ENCODE data around the gene TRMT2A.
A peak's percentile ranks its signal among the peaks of the same experiment; 100 is the strongest.

The TRMT2A gene

GRCh38 chr22:20085651-20086050 lies 31.4 kb downstream of the TRMT2A start:
- Histone ChIP-seq H3K4me3 (ENCODE audit: insufficient read depth, low read depth, low read length, poor library complexity, severe bottlenecking) (no peak overlapping the region), H3K27me3 (replicated peaks; ENCODE audit: control insufficient read depth, insufficient read depth, low read length, poor library complexity, severe bottlenecking) (no peaks in the 10 kb centered on the region), H3K4me1 (ENCODE audit: control insufficient read depth, insufficient read depth, low read length, poor library complexity, severe bottlenecking) (peaks cover 3% of the 10 kb centered on the region), H3K36me3 (ENCODE audit: control insufficient read depth, insufficient read depth, low read length) (peaks cover 48% of the 10 kb centered on the region), H3K9me3 (ENCODE audit: control insufficient read depth, low read length) (no peaks in the 10 kb centered on the region), H3K27ac (ENCODE audit: insufficient read depth, low read length, poor library complexity, severe bottlenecking) (no peak overlapping the region)
- no peak for DNase-seq

GRCh38 chr22:20084547-20085413 lies 32.2 kb downstream of the TRMT2A start:
- no peak overlapping the region for H3K27ac ChIP-seq (ENCODE audit: insufficient read depth, low read length, poor library complexity, severe bottlenecking)
- H3K27me3 ChIP-seq (replicated peaks; ENCODE audit: control insufficient read depth, insufficient read depth, low read length, poor library complexity, severe bottlenecking), result no peaks in the 10 kb centered on the region
- peaks cover 39% of the 10 kb centered on the region for H3K36me3 ChIP-seq (ENCODE audit: control insufficient read depth, insufficient read depth, low read length)
- no peak for DNase-seq
- no peaks in the 10 kb centered on the region for H3K9me3 ChIP-seq (ENCODE audit: control insufficient read depth, low read length)
- no peak overlapping the region for H3K4me3 ChIP-seq (ENCODE audit: insufficient read depth, low read depth, low read length, poor library complexity, severe bottlenecking)
- H3K4me1 ChIP-seq (ENCODE audit: control insufficient read depth, insufficient read depth, low read length, poor library complexity, severe bottlenecking), result peaks cover 3% of the 10 kb centered on the region

- Histone ChIP-seq H3K4me1 (ENCODE audit: control insufficient read depth, insufficient read depth, low read length, poor library complexity, severe bottlenecking) (peaks cover 3% of the 10 kb centered on the region), H3K27me3 (replicated peaks; ENCODE audit: control insufficient read depth, insufficient read depth, low read length, poor library complexity, severe bottlenecking) (no peaks in the 10 kb centered on the region), H3K27ac (ENCODE audit: insufficient read depth, low read length, poor library complexity, severe bottlenecking) (no peak overlapping the region), H3K9me3 (ENCODE audit: control insufficient read depth, low read length) (no peaks in the 10 kb centered on the region), H3K4me3 (ENCODE audit: insufficient read depth, low read depth, low read length, poor library complexity, severe bottlenecking) (no peak overlapping the region), H3K36me3 (ENCODE audit: control insufficient read depth, insufficient read depth, low read length) (peaks cover 32% of the 10 kb centered on the region)
- no peak for DNase-seq
These were observed 33.0 kb downstream of the TRMT2A start for GRCh38 chr22:20083891-20084546.

GRCh38 chr22:20083157-20083890 lies 33.7 kb downstream of the TRMT2A start:
- Histone ChIP-seq H3K4me3 (ENCODE audit: insufficient read depth, low read depth, low read length, poor library complexity, severe bottlenecking) (no peak overlapping the region), H3K4me1 (ENCODE audit: control insufficient read depth, insufficient read depth, low read length, poor library complexity, severe bottlenecking) (peaks cover 3% of the 10 kb centered on the region), H3K36me3 (ENCODE audit: control insufficient read depth, insufficient read depth, low read length) (peaks cover 26% of the 10 kb centered on the region), H3K27me3 (replicated peaks; ENCODE audit: control insufficient read depth, insufficient read depth, low read length, poor library complexity, severe bottlenecking) (no peaks in the 10 kb centered on the region), H3K9me3 (ENCODE audit: control insufficient read depth, low read length) (no peaks in the 10 kb centered on the region), H3K27ac (ENCODE audit: insufficient read depth, low read length, poor library complexity, severe bottlenecking) (no peak overlapping the region)
- DNase-seq, result no peak

- Histone ChIP-seq H3K27me3 (replicated peaks; ENCODE audit: control insufficient read depth, insufficient read depth, low read length, poor library complexity, severe bottlenecking) (no peaks in the 10 kb centered on the region), H3K4me1 (ENCODE audit: control insufficient read depth, insufficient read depth, low read length, poor library complexity, severe bottlenecking) (peaks cover 3% of the 10 kb centered on the region), H3K9me3 (ENCODE audit: control insufficient read depth, low read length) (no peaks in the 10 kb centered on the region), H3K27ac (ENCODE audit: insufficient read depth, low read length, poor library complexity, severe bottlenecking) (peak overlapping the region; percentile 85), H3K4me3 (ENCODE audit: insufficient read depth, low read depth, low read length, poor library complexity, severe bottlenecking) (peak overlapping the region; percentile 82), H3K36me3 (ENCODE audit: control insufficient read depth, insufficient read depth, low read length) (peaks cover 4% of the 10 kb centered on the region)
- no peak for DNase-seq
These were observed 36.0 kb downstream of the TRMT2A start for GRCh38 chr22:20080776-20081654.

- Histone ChIP-seq H3K4me3 (ENCODE audit: insufficient read depth, low read depth, low read length, poor library complexity, severe bottlenecking) (peak overlapping the region; percentile 82), H3K9me3 (ENCODE audit: control insufficient read depth, low read length) (no peaks in the 10 kb centered on the region), H3K27ac (ENCODE audit: insufficient read depth, low read length, poor library complexity, severe bottlenecking) (peak overlapping the region; percentile 85), H3K4me1 (ENCODE audit: control insufficient read depth, insufficient read depth, low read length, poor library complexity, severe bottlenecking) (peaks cover 3% of the 10 kb centered on the region), H3K27me3 (replicated peaks; ENCODE audit: control insufficient read depth, insufficient read depth, low read length, poor library complexity, severe bottlenecking) (no peaks in the 10 kb centered on the region), H3K36me3 (ENCODE audit: control insufficient read depth, insufficient read depth, low read length) (no peaks in the 10 kb centered on the region)
- DNase-seq, result peak; percentile 49 to 73 (median 63)
These were observed 36.6 kb downstream of the TRMT2A start for GRCh38 chr22:20080445-20080775.

- H3K27ac ChIP-seq (ENCODE audit: insufficient read depth, low read length, poor library complexity, severe bottlenecking), result peak within 1 kb of the TSS; percentile 85
- peaks cover 3% of the 10 kb centered on the region for H3K4me1 ChIP-seq (ENCODE audit: control insufficient read depth, insufficient read depth, low read length, poor library complexity, severe bottlenecking)
- peak within 1 kb of the TSS; percentile 92 for H3K4me3 ChIP-seq (ENCODE audit: insufficient read depth, low read depth, low read length, poor library complexity, severe bottlenecking)
- H3K9me3 ChIP-seq (ENCODE audit: control insufficient read depth, low read length), result no peaks in the 10 kb centered on the region
- no peaks in the 10 kb centered on the region for H3K27me3 ChIP-seq (replicated peaks; ENCODE audit: control insufficient read depth, insufficient read depth, low read length, poor library complexity, severe bottlenecking)
- DNase-seq, result peak; percentile 43 to 62 (median 60)
- H3K36me3 ChIP-seq (ENCODE audit: control insufficient read depth, insufficient read depth, low read length), result no peaks in the 10 kb centered on the region
These were observed 37.1 kb downstream of the TRMT2A start, which contains the start of gene DGCR8 for GRCh38 chr22:20079745-20080444. DGCR8 (plus strand) TSS chr22:20080241; CDS start chr22:20085964, 5,723 bp downstream.

- H3K4me1 ChIP-seq (ENCODE audit: control insufficient read depth, insufficient read depth, low read length, poor library complexity, severe bottlenecking), result no peaks in the 10 kb centered on the region
- H3K4me3 ChIP-seq (ENCODE audit: insufficient read depth, low read depth, low read length, poor library complexity, severe bottlenecking), result no peak overlapping the region
- H3K27me3 ChIP-seq (replicated peaks; ENCODE audit: control insufficient read depth, insufficient read depth, low read length, poor library complexity, severe bottlenecking), result no peaks in the 10 kb centered on the region
- no peaks in the 10 kb centered on the region for H3K36me3 ChIP-seq (ENCODE audit: control insufficient read depth, insufficient read depth, low read length)
- H3K27ac ChIP-seq (ENCODE audit: insufficient read depth, low read length, poor library complexity, severe bottlenecking), result no peak overlapping the region
- no peak for DNase-seq
- no peaks in the 10 kb centered on the region for H3K9me3 ChIP-seq (ENCODE audit: control insufficient read depth, low read length)
These were observed 40.3 kb downstream of the TRMT2A start for GRCh38 chr22:20076627-20077172.

GRCh38 chr22:20071524-20071972 lies 45.5 kb downstream of the TRMT2A start:
- no peak for DNase-seq
- Histone ChIP-seq H3K27me3 (replicated peaks; ENCODE audit: control insufficient read depth, insufficient read depth, low read length, poor library complexity, severe bottlenecking) (no peaks in the 10 kb centered on the region), H3K36me3 (ENCODE audit: control insufficient read depth, insufficient read depth, low read length) (no peaks in the 10 kb centered on the region), H3K4me3 (ENCODE audit: insufficient read depth, low read depth, low read length, poor library complexity, severe bottlenecking) (no peak overlapping the region), H3K9me3 (ENCODE audit: control insufficient read depth, low read length) (no peaks in the 10 kb centered on the region), H3K4me1 (ENCODE audit: control insufficient read depth, insufficient read depth, low read length, poor library complexity, severe bottlenecking) (no peaks in the 10 kb centered on the region), H3K27ac (ENCODE audit: insufficient read depth, low read length, poor library complexity, severe bottlenecking) (no peak overlapping the region)
